Measurements from ENCODE around the gene C16orf96.

C16orf96 gene

DNA sequence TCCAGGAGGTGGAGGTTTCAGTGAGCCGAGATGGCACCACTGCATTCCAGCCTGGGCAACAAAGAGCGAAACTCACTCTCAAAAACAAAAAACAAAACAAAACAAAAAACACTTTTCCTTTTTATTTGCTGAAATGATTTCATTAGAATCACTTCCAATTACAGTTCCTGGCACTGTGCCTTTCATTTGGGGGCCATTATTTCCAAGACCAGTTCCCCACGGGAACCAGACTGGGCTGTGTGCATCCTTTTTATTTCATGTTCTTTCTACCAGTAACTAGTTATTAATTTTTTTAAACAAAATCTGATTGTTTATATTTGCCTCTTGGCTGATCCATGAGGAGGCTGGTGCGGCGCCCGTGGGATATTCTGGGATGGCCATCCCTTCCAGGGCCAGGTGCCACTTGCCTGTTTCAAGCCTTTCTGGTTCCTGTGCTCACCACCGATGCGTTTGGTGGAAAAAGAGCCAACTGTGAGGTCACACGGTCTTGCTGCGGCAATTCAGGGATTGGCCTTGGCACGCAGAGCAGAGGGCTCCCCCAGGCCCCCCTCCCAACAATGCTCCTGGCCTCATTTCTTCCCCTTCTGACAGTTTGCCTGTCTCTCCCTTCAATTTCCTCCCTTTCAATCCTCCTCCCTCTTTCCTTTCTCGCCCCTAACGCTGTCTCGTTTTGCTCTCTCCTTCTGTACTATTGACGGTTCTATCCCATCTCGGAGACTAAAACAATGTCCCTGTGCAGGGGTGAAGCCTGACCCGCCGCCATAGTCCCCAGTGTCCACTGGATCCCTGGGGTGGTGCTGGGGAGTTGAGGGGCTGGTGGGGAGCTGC is 45.1 kb downstream of the C16orf96 start:
- no peak for DNase-seq (ENCODE audit: low read depth, low spot score)

DNA sequence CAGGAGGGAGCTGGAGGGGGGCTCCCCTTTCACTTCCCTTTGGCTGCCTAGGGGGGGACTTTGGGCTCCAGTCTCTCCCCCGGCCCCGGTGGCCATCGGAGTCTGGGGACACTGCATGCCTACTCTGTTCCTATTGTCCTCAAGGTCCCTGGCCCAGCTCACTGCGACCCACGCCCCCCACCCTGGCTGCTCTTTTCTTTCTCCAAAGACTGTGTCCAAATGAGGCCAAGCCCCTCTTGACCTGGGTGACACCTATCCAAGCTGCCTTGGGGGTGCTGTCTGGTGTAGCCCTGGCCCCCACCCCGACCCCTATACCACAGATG is 45.7 kb downstream of the C16orf96 start:
- DNase-seq (ENCODE audit: low read depth, low spot score): no peak

DNA sequence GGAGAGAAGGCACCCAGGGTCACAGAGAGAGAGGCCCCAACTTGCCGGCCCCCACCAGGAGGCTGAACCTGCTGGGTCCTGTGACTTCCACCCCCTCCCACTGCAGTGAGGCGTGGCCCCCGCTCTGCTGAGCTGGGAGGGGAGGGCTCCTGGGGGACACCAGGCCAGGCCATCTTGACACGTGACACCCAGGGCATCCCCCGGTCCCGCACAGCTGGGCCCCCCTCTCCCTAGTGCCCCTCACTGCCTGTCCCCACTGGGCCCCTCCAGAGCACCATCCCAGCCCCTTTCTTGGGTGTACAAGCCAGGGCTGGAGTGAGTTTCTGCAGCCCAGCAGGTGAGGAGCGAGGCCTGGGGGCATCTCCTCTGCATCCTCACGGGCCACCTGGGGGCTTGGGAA is 46.2 kb downstream of the C16orf96 start:
- no peak for DNase-seq (ENCODE audit: low read depth, low spot score)

DNA sequence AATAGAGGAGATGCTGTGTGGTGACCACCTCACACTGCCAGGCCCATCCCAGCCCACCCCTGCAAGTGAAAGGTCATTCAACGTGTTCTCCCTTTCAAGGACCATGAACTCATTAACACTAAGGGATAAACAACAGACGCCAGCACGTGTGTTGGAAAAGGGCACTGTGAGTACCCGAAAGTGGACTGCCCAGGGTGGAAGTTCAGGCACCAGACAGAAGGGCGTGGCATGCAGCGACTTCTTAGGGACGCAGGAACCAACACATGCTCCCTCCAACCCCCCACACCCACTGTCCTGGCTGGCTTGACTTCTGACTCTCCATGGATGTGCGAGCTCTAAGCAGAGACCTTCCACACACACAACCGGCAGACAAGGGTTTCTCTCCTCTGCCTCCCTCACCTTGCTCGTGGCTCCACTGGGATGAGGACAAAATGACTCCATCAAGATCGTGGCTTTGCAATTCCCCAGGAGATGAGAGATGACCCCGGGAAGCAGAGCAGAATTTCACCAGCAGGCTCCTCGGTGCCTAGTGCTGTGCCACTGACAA is 47.6 kb downstream of the C16orf96 start:
- no peak for DNase-seq (ENCODE audit: low read depth, low spot score)

DNA sequence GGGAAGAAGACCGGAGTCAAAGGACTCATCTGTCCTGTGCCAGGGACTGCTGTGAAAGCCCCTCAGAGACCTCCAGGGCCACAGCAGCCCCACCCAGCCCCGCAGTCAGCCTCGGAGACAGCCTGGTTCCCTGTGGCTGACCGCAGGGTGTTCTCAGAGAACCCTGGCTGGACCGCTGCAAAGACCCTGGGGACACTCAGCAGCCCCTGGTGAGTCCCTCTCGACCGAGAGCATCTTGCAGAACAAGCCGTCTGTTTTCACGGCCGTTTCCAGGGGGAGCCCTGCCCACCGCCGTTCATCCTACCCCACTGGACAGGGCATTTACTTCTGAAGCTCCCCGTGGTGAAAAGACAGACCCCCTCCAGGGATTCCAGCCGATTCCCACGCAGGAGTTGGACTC is 48.3 kb downstream of the C16orf96 start:
- no peak for DNase-seq (ENCODE audit: low read depth, low spot score)

GRCh38 chr16:4606354-4606753 is 50.2 kb downstream of the C16orf96 start:
- DNase-seq (ENCODE audit: low read depth, low spot score): no peak

GRCh38 chr16:4607841-4608703 is 51.9 kb downstream of the C16orf96 start:
- DNase-seq (ENCODE audit: low read depth, low spot score): no peak

GRCh38 chr16:4608704-4608980 is 52.5 kb downstream of the C16orf96 start:
- DNase-seq (ENCODE audit: low read depth, low spot score): no peak

GRCh38 chr16:4609200-4610010 is 53.3 kb downstream of the C16orf96 start:
- no peak for DNase-seq (ENCODE audit: low read depth, low spot score)

DNA sequence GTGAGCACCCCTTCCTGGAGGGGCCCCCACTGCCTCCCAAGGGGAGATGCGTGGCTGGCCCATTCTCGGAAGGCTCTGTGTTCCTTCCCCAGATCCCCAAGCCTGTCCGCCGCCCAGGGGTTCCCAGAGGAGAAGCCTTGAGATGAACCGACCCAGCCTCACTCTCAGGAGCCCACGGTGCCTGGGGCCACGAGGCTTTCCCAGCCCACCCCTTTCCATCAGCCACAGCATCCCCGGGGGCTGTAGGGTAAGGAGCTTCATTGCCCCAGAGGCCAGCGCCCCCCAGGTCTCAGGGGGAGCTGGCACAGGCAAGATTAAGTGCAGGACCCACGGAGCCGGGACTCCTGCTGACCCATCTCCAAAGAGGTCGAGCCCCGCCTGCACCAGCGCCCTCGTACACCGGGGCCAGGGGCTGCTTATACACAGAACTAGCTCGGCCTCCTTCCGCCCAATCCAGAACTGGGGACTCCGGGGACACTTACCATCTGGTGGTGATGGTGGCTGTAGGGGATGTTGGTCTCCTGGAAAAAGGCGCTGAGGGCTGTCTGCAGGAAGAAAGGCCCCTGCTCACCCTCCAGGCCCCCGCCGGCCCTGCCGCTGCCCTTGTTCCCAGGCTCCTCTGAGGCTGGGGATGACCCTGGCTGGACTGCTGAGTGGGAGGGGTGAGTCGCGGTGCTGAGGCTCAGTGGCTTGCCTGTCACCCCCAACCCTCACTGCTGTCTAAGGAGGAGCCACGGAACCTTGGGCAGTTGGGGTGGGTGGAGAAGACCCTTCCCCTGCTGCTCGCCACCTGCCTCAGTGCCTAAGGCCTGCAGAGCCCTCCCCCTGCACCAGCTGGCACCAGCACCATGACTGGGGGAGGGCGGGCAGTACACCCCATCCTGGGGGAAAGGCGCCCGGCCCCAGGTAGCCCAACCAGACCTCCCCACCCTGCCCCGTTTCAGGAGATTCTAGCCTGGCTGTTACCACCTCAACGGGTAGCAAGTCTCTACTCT is 54.2 kb downstream of the C16orf96 start:
- DNase-seq (ENCODE audit: low read depth, low spot score): no peak

DNA sequence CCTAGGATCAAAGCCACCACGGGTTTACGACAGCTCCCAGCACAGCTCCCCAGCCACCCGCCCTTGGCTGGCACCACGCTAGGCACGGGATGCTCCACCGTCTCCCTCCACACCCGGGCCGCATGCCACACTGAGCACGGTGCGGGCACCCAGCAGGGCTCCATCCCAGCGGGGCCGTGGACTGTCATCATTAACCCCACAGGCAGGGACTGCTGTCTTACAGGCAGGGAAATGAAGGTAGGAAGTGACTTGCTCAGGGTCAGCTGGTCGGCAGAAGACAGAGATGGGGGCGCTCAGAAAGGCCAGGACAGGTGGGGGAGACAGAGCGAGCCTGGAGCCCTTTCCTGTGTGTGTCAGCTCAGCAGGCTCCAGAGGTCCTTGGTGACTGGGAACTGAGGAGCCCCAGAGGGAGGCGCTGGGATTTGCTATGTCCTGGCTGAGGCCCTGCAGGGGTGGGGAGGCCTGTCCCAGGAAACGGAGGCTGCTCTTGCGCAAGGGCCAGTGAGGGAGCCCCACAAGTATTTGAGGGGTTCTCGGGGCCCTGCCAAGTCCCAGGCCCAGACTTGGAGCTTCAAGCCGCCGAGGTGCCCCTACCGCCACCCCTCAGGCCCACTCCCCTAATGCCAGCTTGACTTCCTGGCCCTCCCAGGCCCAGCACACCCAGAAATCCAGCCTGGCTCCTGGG is 55.3 kb downstream of the C16orf96 start:
- no peak for DNase-seq (ENCODE audit: low read depth, low spot score)

DNA sequence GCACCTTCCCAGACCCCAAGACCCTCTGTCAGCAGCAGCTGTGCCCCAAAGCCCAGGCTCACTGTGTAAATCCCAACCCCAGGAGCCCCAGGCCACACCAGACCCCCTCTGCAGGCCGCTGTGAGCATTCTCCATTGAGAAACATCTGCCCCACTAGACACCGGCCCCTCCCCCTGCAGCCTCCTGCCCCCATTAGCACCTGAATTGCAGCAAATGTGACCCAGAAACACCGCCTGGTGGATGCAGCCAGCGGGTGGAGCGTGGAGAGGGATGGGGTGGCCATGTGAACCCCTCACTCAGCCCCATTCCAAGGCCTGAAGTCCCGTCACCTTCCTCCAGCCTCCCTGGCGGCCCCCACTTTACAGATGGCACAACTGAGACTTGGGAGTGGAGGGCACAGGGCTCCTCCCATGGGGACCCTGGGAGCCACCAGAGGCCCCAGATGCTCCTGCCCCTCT is 56.4 kb downstream of the C16orf96 start:
- DNase-seq (ENCODE audit: low read depth, low spot score): no peak

GRCh38 chr16:4612977-4613635 is 57.0 kb downstream of the C16orf96 start:
- DNase-seq (ENCODE audit: low read depth, low spot score): no peak

DNA sequence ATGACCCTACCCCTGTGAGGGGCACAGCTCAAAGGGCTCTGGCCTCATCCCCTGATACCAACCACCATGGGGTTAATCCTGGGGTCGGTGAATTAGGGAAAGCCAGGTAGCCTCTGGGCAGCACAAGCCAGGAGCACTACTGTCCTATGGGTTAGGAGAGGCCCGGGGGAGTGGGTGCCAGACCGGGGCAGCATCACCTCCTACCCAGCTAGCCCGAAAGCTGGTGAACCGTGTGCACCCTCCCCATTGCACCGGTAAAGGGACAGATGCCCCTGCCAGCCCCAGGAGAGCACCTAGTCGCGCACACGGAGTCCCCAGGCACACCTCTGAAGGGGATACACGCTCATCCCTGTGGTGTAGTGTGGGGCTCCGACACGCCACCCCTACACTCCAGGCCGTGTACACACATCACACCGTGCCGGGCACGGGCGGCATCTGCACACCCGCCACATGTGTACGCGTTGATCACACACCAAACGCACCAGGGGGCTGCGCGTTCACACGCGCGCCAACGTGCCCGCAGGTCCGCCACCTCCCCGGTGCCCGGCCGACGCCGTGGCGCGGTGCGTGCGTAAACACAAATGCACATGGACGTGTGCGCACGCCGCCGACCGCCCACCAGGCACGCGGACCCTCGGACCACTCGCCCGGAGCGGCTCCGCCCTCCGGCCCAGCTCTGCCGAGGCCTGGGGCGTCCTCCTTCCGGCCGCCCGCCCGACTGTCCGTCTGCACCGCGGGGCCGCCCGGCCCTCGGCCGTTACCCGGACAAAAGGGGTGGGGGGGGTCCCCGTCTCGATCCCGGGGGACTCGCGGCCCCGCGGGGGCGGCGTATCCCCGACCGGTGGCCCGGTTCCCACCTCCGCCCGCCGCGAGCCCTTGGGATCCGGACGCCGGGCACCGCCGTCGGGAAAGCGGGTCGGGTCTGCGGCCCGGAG is 57.8 kb downstream of the C16orf96 start:
- no peak for DNase-seq (ENCODE audit: low read depth, low spot score)

- no peak for DNase-seq (ENCODE audit: low read depth, low spot score)
These were observed 58.6 kb downstream of the C16orf96 start, which contains the start of gene UBALD1 for GRCh38 chr16:4614571-4615383. Gene UBALD1, minus strand, starts transcription at chr16:4614888. Its CDS starts 91 bp downstream, at chr16:4614797.

GRCh38 chr16:4615384-4616046 is 59.4 kb downstream of the C16orf96 start:
- DNase-seq (ENCODE audit: low read depth, low spot score): no peak

Data from brain pericyte (primary cell).